Ovary (tissue), 3 donors: ENCODE data around the gene PLCB2.

Experiments
- CTCF ChIP-seq, 3 donors: fragments of 450-650 bp in 2 of 3; fragments of 200-600 bp in 1 of 3; IDR thresholded peaks; one replicate each; pipeline versions ENCODE4 v1.5.1 to v1.8.0; 2016 to 2022; ENCODE audit warnings: antibody characterized with exemption in 3 of 3, mild to moderate bottlenecking in 1 of 3
- POLR2A ChIP-seq: fragments of 450-650 bp; IDR thresholded peaks from one replicate; pipeline ENCODE4 v1.6.1; 2017; ENCODE audit warnings: antibody characterized with exemption, mild to moderate bottlenecking, moderate library complexity
- donor health status: DM: no; HTN: no; CAD: no.

- TF ChIP-seq CTCF (IDR thresholded peaks at IDR 0.05), result no peak
- no peak for TF ChIP-seq POLR2A
Measured at GRCh38 chr15:40285151-40285550, 22.6 kb downstream of the PLCB2 start.
